NCI-H1436 (cell line): Measurements from ENCODE around the gene ATP8B3.
"Not testable (repeated sequence)": the region's sequence is repeated elsewhere in the genome, so short reads cannot be mapped to it uniquely, and the experiment has no call there.

ENCODE experiments used
- DNase-seq: peaks from one replicate; lab custom pipeline; 2025; lab: John Stamatoyannopoulos, UW

The ATP8B3 gene

DNA sequence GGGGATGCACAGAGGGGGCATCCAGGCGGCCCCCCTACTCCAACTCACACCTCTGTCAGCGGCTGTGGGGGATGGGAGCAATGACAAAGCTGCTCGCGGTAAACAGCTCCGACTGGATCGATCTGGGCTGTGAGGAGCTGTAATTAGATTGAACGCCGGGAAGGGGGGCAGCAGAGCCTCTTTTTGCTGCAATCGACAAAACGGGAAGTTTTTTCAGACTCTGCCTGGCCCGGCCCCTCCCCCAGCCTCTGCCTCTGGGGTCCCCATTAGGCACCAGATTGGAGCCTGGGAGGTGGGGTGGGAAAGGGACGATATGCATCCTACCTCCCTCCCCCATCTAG lies 42.5 kb downstream of the ATP8B3 start:
- DNase-seq, result no peak

DNA sequence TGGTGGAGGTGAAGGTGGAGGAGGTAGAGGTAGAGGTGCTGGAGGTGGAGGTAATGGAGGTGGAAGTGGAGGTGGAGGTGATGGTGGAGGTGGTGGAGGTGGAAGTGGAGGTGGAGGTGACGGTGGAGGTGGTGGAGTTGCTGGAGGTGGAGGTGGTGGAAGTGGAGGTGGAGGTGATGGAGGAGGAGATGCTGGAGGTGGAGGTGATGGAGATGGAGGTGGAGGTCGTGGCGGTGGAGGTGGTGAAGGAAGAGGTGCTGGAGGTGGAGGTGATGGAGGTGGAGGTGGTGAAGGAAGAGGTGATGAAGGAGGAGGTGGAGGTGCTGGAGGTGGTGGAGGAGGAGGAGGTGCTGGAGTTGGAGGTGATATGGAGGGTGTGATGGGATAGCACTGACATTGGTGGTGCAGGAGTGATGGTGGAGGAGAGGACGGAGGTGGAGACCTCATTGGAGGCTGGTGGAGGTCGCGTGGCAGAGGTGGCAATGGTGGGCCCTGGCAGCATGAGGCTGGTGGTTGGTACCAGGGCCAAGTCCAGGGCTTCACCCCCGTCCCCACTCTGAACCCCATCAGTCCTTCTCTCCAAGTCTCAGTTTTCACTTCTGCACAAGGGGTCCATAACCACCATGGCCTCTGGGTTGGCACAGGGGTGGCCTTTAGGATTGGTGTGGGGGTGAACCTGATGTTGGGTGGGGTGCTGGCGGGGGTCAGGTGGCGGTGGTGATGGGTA lies 43.0 kb downstream of the ATP8B3 start:
- no peak for DNase-seq

DNA sequence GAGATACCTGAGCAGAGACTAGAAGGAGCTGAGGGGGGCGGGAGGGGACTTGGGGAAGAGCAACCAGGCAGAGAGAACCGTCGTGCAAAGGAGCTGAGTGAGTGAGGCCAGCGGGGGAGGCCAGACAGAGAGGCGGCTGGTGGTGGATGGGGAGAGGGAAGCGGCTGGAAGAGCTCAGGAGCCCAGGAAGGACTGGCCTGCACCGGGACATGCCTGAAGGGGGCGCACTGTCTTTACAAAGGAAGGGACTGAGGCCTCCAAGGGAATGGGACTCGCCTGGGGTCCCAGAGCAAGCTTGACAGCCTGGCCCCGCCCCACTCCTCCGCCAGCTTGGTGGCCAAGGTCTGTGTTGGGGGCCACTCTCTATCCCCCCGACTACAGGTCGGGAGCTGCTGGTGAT lies 43.8 kb downstream of the ATP8B3 start:
- DNase-seq, result no peak

- peak; percentile 38 for DNase-seq
Measured at GRCh38 chr19:1767464-1767933, 44.6 kb downstream of the ATP8B3 start.

DNA sequence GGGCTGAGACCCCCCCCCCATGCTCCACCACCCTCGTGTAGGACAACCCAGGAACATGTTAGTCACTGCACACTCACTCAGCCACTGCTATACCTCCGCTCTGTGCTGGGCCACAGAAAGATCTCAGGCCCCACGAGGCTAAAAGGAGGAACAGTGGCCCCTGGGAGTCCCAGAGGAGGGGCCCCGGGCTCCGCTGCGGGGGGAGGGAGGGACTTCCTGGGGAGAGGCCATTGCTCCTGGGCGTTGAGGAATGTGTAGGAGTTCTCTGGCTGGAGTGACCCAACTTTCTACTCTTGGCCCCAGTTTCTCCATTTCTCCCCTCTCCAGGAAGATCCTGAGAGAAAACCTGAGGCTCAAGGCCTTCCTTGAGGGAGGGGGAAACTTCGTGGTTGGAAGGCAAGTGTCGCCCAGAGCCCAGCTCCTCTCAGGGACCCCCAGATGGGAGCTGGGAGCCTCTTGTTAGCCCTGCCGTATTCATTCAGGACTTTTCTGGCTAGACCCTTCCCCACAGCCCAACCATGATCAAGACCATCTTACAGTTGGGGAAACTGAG lies 45.2 kb downstream of the ATP8B3 start:
- no peak for DNase-seq

DNA sequence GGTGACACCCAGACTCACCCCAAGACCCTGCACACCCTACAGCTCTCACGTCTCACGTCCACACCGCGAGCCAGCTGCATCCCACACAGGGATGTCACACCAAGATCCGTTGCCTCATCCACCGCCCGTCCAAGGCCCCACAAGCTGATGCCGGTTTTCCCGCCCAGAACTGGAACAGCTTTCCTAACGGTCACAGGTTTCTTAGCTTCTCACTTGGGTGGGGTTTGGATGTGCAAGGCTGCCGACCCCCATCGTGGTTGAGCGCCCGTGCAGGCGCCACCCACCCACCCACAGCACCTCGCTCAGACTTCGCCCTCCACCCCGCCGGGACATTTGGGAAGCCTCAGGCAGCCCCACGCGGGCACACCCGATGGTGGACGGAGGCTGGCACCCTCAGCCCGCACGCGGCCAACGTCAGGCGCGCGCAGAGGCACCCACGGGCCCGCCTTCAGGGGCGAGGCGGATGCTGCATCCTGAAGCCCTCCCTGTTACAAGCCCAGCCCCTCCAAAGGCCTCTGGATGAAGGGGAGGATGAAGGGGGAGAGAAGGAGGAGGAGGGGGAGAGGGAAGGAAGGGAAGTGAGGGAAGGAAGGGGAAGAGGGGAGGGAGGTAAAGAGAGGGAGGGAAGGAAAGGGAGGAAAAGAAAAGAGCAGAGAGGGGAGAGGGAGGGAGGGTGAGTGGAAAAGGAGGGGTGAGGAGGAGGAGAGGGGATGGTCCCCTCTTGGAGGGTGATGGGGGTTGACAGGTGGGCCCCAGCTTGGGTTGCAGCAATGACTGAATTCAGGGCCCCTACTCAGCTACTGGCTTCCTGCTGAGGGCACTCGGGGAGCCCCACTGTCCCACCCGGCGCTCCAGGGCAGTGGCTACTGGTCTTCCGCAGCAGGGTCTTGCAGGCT lies 45.9 kb downstream of the ATP8B3 start:
- DNase-seq, result no peak

- no peak for DNase-seq
Measured at GRCh38 chr19:1765232-1765903, 46.7 kb downstream of the ATP8B3 start.

GRCh38 chr19:1764729-1765128 lies 47.3 kb downstream of the ATP8B3 start:
- no peak for DNase-seq

- DNase-seq, result no peak
Measured at GRCh38 chr19:1763648-1764639, 48.1 kb downstream of the ATP8B3 start.

GRCh38 chr19:1762243-1763117 lies 49.6 kb downstream of the ATP8B3 start:
- DNase-seq, result no peak

DNA sequence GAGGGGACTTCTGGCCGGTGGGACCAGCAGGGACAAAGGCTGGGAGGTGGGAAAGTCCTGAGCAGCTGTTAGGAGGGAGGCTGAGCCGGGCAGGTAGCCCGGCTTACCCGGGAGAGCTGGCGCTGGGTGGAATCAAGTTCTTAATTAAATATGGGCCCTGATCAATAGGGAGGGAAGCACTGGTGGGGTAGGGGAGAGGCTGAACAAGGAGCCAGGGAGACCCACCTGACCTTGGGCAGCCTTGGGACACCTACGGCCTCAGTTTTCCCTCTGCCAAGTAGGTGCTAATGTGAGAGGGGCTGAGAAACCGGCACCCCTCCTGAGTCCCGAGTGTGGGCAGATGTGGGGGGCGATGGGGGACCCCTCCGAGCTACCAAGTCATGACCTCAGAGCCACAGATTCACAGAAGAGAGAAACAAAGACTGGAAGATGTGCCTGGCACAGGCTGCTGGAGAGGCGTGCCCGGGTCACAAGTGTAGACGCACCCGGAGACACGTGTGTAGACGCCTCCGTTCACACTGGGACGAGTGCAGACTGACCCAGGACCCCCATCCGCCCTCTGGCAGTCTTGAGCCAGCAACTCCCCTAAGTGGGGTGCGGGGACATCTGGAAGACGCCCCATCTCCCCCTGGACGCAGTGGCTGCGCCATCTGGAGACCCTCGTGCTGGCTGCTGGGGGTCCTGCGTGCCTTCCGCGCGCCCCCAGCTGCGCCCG lies 50.4 kb downstream of the ATP8B3 start:
- no peak for DNase-seq

DNA sequence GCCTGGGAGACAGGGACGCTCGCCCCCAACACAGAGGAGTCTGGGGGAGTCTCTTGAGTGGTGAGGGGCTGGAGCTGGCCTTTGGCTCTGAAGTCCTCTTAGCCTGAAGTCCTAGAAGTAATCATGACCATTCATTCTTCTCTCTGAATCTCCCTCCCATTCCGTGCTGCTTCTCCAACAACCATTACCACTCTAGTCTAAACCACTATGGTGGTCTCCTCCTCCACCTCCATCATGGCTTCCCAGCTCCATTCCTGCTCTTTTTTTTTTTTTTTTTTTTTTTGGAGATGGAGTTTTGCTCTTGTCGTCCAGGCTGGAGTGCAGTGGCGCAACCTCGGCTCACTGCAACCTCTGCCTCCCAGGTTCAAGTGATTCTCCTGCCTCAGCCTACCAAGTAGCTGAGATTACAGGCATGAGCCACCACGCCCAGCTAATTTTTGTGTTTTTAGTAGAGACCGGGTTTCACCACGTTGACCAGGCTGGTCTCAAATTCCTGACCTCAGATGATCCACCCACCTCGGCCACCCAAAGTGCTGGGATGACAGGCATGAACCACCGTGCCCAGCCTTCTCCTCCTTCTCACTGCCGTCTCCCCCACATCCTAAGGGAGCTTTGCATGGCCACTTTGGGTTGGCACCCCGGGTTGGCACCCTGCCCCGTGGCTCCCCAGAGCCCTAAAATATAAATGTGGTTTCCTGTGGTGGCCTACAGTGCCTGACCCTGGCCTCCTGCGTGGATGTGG lies 51.1 kb downstream of the ATP8B3 start:
- DNase-seq, result not testable (repeated sequence)

- DNase-seq, result no peak
Measured at GRCh38 chr19:1760020-1760419, 52.1 kb downstream of the ATP8B3 start.

- no peak for DNase-seq
Measured at GRCh38 chr19:1758959-1759903, 52.8 kb downstream of the ATP8B3 start.

DNA sequence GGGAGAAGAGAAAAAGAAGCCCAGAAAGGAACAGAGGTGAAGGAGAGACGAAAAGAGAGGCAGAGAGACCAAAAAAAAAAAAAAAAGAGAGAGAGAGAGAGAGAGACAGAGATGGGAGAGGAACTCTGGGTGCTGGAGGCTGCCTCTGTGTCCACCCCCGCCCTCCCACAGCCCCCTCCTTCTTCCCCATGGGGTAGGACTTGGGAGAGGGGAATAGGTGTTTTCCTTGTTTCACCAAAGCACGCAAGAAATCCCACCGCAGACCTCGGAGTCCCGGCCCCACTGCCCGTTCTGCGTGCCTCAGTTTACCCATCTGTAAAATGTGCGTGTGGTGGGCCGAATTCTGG lies 53.9 kb downstream of the ATP8B3 start:
- no peak for DNase-seq

- no peak for DNase-seq
Measured at GRCh38 chr19:1757468-1758230, 54.4 kb downstream of the ATP8B3 start.
